ENCODE data around the gene UVSSA. TPM values are rescaled to one million over a fixed set of nuclear protein-coding genes. Genes with fewer than 3 reads are reported as not detected.

Gene UVSSA
- total and polyA plus RNA-seq, 2 donors (not counting 1 experiment from before 2014, with no cell fraction given): 34.6 to 40.5 TPM

- peaks cover 54% of the 10 kb centered on the region for H3K4me1 Mint-ChIP-seq
- Histone ChIP-seq H3K4me1 (ENCODE audit: control insufficient read depth in 2 of 2, insufficient read depth in 2 of 2, low read length in 2 of 2) (peaks cover 18 to 38% of the 10 kb centered on the region in 2 donors), H3K4me2 (replicated peaks; ENCODE audit: low read depth, low read length, poor library complexity, severe bottlenecking) (peak overlapping the region; percentile 87), H3K9ac (ENCODE audit: low read length) (no peak overlapping the region), H3K9me3 (ENCODE audit: control extremely low read depth in 1 of 3, control insufficient read depth in 2 of 3, insufficient read depth in 1 of 3, low read length in 2 of 3) (no peaks in the 10 kb centered on the region), H3K36me3 (replicated peaks in 1 of 2; ENCODE audit: control extremely low read depth in 1 of 2, control insufficient read depth in 1 of 2, extremely low read depth in 1 of 2, insufficient read depth in 2 of 2, low read length in 1 of 2) (peaks cover 0 to 17% of the 10 kb centered on the region in 2 experiments), H3K27ac (ENCODE audit: low read length in 2 of 2) (peak overlapping the region in 1 of 2 donors; percentile 51), H4K20me1 (ENCODE audit: control insufficient read depth, insufficient read depth, low read length, poor library complexity, severe bottlenecking) (peaks cover 90% of the 10 kb centered on the region), H2AFZ (ENCODE audit: insufficient read depth, low read depth, low read length, poor library complexity, severe bottlenecking) (no peak overlapping the region), H3K79me2 (ENCODE audit: control insufficient read depth, insufficient read depth, low read length) (peaks cover 95% of the 10 kb centered on the region), H3K27me3 (replicated peaks in 1 of 4; ENCODE audit: control extremely low read depth in 1 of 4, control insufficient read depth in 3 of 4, insufficient read depth in 4 of 4, low read length in 3 of 4) (no peaks in the 10 kb centered on the region), H3K4me3 (ENCODE audit: control extremely low read depth in 1 of 5, extremely low read depth in 1 of 5, insufficient read depth in 1 of 5, low read depth in 2 of 5, low read length in 4 of 5) (no peak overlapping the region)
- H3K9me3 Mint-ChIP-seq (ENCODE audit: insufficient read depth): no peaks in the 10 kb centered on the region
- no peaks in the 10 kb centered on the region for H3K27me3 Mint-ChIP-seq
- CTCF ChIA-PET: interaction anchor here (1.0 kb wide), 1 partner anchor 45 kb away, joined by 3 read pairs; no protein-coding TSS in a partner anchor
- H3K4me3 Mint-ChIP-seq: peak overlapping the region; percentile 81
- intact Hi-C loops (cut with micrococcal nuclease): no loop called here
- no peak for TF ChIP-seq CTCF (IDR thresholded peaks at IDR 0.05)
- TF ChIP-seq EZH2 (IDR thresholded peaks at IDR 0.05; ENCODE audit: borderline replicate concordance, insufficient read depth, low read depth, low read length, poor library complexity, severe bottlenecking): no peak
- WGBS (ENCODE audit: insufficient coverage): 94% methylated on average over 33 of the region's 34 CpGs
- no peak for ATAC-seq (ENCODE audit: low read depth)
- DNase-seq: no peak
- H3K27ac Mint-ChIP-seq: no peak overlapping the region
- POLR2A ChIA-PET: interaction anchor here (0.7 kb wide), 1 partner anchor 59 kb away, joined by 3 read pairs; no protein-coding TSS in a partner anchor
Observed at GRCh38 chr4:1307951-1308735, 38.9 kb upstream of the UVSSA start.

Data from B cell (primary cell).